Stimulated activated CD4-positive, alpha-beta T cell treated with anti-CD3 and anti-CD28 coated beads, Interleukin-2, amount 100 ng/mL, for 48 hours (primary cell): Measurements from ENCODE around the gene ABCA2.
"Not testable (repeated sequence)": the region's sequence is repeated elsewhere in the genome, so short reads cannot be mapped to it uniquely, and the experiment has no call there.

Experiments used
- DNase-seq, 2 donors: peaks; one replicate each; pipeline ENCODE4 v3.0.0-alpha.2; 2020

ABCA2 gene

DNA sequence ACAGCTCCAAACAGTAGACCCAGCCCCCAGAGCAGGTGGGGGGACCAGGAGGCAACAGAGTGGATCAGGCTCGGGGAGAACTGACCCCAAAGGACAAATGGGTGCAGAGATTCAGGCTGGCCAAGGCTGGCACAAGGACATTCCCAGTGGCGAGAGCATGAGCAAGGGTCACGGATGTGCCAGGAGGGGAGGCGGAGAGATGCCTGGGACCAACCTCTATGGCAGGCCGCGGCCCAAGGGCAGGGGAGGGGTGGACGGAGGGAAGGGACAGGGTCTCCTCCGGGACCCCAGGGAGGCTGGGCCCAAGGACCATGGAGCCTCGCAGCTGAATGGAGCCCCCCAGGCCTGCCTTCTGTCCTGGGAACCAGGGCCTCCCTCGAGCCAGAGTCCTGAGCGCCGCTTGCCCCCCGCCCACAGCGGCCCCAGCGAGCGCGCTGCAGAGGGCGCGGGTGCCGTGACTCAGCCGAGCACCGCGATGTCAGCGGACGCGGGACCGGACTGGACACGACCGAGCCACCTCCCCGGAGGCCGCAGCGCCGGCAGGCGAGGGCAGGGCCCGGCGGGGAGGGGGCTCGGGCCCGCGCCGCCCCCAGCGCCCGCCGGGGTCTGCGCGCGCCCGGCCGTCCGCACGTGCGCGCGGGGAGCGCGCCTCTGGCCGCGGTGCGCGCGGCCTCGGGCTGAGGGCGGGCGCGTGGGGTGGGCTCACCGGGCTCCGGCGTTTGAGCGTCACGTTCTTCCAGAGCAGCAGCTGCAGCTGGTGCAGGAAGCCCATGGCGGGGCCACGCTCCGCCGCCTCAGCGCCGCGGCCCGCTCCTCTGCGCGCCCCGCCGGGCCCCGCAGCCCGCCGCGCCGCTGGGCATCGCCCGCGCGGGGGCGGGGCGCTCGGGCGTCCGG, at the start of gene ABCA2:
TSS of gene ABCA2 (minus strand) at position 869 of the 894 bp plus-strand sequence. CDS start at position 772, 97 bp downstream.
- no peak for DNase-seq

DNA sequence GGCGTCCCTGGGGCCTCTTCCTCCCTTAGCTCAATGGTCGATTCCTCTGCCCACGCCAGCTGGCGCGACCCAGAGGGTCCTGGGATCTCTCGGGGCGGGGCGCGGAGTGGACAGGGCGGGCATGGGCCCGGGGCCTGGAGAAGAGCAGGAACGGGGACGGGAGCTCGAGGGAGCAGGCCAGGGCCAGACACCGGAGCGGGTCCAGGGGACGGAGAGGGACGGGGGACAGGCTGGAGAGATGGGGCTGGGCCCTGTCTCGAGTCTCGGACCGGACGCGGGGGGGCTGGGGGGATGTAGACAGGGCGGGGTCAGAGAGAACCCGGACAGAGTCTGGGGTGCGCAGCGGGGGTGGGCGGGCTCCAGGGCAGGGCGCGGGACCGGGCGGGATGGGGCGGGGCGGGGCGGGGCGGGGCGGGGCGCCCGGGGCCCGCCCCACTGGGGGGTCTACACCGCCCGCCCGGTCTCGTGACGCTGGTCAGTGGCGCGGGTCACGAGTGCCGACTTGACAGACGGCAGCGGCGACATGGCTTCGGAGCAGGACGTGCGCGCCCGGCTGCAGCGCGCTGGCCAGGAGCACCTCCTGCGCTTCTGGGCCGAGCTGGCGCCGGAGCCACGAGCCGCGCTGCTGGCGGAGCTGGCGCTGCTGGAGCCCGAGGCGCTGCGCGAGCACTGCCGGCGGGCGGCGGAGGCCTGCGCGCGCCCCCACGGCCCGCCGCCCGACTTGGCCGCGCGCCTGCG, 49.1 kb upstream of the ABCA2 start, which contains the start of gene UAP1L1:
TSS of gene UAP1L1 (plus strand) at position 508 of the 738 bp plus-strand sequence. CDS start at position 524, 16 bp downstream.
- peak; percentile 29 to 39 for DNase-seq

- DNase-seq = no peak
Observed at GRCh38 chr9:137076636-137077009, 48.6 kb upstream of the ABCA2 start.

DNA sequence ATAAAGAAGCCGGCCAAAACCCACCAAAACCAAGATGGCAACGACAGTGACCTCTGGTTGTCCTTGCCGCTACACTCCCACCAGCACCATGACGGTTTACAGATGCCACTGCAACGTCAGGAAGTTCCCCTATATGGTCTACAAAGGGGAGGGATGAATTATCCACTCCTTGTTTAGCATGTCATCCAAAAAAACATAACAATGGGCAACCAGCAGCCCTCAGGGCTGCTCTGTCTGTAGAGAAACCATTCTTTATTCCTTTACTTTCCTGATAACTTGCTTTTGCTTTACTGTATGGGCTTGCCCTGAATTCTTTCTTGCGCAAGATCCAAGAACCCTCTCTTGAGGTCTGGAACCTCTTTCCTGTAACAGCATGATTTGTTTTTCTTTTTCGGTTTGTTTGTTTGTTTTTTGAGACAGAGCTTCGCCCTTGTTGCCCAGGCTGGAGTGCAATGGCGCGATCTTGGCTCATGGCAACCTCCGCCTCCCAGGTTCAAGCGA, 47.3 kb upstream of the ABCA2 start:
- DNase-seq = no peak

DNA sequence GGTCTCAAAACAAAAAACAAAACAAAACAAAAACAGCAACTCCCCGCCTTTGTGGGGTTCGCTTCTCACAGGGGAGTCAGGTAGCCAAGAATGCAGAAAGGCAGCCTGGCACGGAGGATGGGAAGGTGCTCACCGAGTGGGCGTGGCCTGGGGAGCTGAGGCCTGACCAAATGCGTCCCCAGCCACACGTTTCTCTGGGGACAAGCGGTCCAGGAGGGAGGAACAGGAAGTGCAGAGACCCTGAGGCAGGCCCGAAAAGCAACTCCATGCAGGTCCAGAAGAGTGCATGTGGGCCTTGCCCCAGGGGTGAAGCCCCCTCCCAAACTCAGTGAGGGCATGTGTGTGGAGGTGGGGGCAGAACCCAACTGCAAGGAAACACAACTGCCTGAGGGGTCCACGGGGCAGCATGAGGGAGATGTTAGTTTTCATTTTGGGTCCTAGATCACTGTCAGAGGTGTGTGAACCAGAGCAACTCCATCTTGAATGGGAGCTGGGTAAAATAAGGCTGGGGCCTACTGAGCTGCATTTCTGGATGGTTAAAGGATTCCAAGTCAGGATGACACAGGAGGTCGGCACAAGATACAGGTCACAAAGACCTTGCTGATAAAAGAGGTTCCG, 46.7 kb upstream of the ABCA2 start:
- DNase-seq = no peak

DNA sequence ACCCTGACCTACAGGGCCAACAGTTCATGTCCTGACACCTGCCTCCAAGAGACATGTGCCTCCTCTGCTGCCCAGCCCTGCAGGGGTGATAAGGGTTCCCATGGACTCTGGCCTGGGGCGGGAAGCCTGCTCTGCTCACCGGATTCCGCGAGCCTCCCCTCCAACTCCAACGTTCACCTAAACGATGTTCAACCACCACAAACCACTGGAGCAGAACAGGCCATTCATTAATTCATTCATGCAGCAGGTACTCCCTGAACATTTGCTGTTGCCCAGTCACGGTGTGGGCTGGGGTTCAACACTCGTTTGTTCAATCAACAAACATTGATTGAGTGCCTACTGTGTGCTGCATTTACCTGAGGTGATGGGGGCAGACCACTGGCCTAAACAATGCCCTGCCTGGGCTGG, 46.0 kb upstream of the ABCA2 start:
- no peak for DNase-seq

DNA sequence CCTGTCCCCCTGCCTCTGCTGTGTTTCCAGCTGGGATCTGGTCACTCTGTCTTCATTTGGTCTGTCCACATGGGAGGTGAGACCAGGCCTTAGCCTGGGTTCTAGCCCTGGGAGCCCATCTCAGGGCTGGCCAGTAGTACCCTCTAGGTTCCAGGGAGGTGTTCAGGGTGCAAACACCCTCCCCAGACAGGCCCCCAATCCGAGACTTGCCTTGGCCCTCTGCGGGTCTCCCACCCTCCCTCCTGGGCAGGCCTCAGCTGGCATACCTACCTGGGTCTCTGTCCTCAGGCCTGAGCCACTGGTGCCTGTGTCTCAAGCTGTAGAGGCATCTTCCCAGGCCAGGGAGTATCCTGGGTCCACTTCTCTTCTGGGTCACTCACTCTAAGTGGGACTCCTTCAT, 43.2 kb upstream of the ABCA2 start:
- no peak for DNase-seq

GRCh38 chr9:137070906-137071275, 42.9 kb upstream of the ABCA2 start:
- no peak for DNase-seq

GRCh38 chr9:137070201-137070905, 42.3 kb upstream of the ABCA2 start, which contains the start of gene SAPCD2:
SAPCD2 (minus strand) TSS chr9:137070557; CDS start chr9:137070460, 97 bp downstream.
- peak; percentile 64 to 72 for DNase-seq

DNA sequence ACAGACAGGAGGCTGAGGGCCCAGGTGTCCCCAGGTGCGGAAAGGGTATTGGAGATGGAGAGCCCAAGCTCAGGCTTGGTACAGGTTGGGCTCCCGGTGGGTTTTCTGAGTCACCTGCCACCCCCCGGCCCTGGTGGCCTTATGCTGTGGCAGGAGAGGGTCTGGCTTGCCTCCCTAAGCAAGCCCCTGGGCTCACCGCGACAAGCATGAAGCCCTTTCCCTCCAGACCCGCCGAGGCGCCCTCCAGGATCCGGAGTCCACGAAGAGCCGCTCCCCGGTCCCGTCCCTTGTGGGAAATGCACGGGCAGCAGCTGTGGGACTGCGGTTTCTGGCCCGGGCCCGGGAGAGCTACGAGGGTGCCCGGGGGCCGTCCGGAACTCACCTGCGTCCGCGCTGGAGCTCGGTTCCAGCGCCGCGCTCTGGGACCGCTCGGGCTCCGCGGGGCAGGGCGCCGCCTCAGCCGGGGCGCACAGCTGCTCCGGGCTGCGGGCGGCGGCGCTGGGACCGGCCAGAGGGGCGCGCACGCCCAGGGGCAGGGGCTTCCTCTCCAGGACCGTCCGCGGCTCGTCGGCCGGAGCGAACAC, 41.6 kb upstream of the ABCA2 start:
- DNase-seq = no peak

DNA sequence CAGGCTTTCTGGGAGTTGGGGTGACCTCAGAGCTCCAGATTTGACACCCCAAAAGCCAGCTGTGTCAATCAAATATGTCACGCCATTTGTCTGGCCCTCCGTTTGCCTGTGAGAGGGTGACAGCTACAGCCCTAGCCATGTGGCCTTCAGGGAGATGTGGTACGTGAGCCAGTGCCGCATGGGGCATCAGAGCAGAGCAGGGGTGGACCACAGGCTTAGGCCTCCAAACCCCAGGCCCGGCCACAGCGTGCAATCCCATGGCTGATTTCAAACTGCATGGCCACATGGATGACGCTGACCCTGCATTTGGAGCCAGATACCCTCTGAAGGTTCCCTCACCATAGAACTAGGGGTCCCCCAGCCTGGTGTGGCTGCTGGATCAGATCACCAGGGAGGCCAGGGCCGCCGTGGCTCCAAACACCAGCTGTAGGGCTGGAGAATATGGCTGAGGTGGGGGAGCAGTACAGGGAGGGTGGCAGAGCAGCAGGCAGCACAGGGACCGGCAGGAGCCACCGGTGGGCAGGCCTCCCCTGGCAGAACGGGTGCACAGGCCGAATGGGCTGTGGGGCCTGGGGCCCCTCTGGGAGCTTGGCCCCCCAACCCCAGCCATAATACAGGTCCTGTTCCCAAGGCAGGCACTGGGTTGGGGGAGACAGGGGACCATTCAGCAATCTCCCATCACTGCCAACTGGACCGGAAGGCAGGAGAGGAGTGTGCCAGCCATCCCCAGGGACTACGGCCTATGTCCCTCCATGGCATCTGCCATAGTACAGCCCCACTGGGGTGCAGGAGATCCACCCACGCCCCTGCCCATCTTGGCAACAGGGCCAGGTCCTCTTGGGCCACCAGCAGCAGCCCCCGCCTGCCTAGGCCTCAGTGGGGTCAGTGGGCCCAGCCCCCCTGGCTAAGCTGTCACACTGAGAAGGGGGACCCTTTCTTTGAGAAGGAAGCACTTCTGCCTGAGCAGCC, 40.8 kb upstream of the ABCA2 start:
- DNase-seq = no peak

DNA sequence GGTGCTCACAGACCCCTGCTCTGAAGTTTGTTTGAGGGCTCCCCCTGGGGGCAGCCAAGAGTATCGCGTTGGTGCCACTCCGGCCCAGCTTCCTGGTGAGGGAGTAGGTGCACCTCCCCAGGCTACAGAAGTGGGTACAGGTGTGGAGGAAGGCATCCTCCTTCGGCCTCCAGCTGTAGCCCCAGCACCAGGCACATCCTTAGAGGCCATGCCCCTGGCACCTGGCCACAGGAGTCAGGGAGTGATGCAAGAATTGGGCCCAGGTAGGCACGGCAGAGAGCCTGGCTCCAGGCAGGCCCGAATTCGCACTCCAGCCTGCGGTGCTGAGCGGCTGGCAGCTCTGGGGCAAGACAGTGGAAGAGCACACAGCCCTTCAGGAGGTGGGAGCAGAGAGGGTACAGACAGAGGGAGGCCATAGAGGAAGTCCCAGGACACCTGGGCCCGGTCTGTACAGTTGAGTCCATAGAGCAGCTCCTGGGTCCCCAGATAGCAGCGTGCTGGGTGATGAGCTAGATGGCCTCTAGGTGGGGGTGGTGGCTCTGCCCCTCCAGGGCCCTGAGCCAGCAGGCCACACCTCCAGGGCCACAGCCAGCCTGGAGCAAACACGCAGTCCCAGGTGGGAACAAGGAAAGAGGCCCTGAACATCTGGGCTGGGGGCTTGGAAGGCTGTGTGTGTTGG, 40.0 kb upstream of the ABCA2 start:
- peak; percentile 84 for DNase-seq

GRCh38 chr9:137066096-137066861, 38.2 kb upstream of the ABCA2 start:
- no peak for DNase-seq

DNA sequence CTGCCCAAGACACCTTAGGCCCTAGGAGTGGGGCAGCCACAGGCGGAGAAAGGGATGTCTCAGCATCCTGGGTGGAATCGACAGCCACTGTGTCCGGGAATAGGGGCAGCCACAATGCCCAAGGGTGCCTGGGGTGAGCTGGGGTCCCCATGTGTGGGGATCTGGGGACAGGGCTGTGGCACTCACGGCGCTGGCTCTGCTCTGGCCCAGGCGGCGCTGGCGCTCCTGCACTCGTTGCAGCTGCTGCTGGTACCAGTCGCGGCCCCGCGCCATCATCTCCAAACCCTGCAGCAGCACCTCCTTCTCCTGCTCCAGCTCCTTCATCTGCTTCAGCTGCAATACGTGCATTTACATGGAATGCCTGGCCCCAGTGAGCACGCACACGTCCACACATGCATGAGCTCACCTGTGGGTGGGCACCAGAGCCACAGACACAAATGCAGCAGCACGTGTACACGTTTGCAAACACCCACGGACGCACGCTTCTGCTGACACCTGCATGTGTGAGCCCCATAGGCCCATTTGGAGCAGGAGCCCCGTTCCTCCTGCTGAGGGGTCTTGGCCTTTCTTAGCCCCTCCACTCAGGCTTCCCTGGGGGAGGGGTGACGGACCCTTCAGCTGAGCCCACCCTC, 37.4 kb upstream of the ABCA2 start:
- no peak for DNase-seq

DNA sequence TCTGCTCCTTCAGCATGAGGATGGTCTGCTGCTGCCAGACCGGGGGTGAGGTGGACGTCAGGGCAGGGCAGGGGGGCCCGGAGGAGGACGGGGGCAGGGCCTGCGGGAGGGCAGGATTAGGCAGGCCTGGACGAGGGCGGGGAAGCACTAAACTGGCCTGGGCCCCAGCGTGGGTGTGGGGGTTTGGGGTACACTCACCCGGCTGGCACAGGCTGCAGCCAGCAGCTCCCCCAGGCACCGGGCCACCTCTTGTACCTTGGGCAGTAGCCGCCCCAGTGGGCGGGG, 36.8 kb upstream of the ABCA2 start:
- DNase-seq = no peak

DNA sequence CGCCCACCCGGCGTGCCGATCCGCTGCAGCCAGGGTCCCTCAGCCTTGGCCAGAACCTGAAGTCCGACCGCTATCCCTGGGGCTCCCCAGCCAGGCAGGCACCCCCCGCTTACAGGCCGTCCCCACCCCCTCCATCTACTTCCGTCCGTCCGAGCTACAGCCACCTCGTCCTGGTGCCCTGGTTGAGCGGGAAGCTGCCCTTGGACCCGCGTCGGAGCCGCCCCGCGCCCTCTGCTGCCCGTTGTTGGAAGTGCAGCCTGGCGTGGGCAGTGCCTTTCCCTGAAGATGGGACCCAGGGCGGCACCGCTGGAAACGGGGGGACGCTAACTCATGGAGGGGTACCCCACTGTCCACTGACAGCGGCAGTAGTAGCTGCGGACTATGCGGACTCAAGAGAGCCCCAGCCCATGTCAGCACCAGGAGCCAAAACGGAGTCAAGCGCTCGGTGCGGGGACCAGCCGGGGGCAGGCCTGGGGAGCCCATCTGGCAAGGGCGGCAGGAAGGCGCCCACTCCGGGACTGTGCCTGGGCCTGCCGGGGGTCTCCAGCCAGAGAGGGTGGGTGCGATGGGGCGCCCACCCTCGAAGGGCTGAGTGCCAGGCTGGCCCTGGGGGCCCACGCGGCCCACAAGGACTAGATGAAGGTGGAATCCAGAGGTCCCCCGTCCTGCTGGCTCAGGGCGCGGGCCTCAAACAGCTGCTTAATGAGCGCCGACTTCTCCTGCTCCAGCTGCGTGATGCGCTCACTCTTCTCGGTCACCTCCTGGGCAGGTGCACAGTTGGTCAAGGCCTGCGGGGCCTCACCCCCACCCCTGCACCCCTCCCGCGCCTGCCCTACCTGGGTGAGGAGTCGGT, 36.2 kb upstream of the ABCA2 start:
- DNase-seq = peak; percentile 75

- no peak for DNase-seq
Observed at GRCh38 chr9:137063311-137064026, 35.4 kb upstream of the ABCA2 start.

DNA sequence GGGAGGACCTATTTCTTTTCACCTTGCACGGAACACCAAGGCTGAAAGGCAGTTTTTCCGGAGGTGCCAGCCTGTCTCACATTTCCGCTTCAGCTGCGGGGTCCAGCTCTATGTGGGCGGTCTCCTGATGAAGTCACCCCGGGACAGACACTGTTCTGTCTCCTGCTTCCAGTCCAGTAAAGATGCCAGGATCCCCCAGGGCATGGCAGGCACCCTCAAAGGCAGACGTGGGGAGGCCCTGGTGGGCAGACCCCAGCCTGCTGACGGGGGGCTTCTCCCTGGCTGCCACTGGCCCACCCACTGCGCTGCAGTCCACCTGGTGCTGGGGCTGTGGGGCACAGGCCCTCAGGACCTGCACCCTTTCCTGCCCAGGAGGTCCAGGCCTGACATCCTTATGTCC, 34.8 kb upstream of the ABCA2 start:
- DNase-seq = not testable (repeated sequence)
